ENCODE results near the gene GJA4. TPM values are rescaled to one million over a fixed set of nuclear protein-coding genes. Genes with fewer than 3 reads are reported as not detected.

GJA4 gene
- total RNA-seq, 1 experiment from 2014 or later = not detected

DNA sequence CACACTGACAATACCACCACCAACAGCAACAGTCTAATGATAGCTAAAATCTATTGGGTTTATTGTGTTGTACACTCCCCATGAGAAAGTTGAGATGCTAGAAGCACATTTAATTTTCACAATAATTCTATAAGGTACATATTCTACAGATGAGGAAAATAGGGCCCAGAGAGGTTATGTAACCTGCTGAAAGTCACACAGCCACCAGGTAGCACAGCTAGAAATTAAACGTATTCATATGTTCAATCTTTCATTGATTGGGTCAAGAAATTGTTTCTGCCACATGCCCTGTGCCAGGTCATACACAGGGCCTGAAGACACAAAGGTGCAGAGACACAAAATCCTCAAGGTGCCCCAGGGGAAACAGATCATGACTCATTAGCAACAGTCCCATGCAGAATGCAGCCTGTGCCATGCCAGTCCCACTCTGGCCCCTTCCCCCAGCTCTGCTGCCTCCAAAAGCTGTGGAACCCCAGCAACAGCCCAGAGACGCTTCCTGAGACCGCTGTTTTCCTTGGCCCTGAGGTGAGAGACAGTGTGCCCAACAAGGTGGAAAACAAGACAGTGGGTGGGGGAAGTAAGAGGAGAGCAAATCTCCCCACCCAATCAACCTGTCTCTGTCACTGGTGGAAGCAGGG, 32.1 kb downstream of the GJA4 start:
- BruUV-seq (replicated peaks) = no TSS peak
- no peaks in the 10 kb centered on the region for H3K9me2 ChIP-seq (ENCODE audit: insufficient read depth)
- H3K9ac ChIP-seq (ENCODE audit: low read length) = no peak overlapping the region
- no peak overlapping the region for H3K4me3 ChIP-seq (replicated peaks in 1 of 2; ENCODE audit: low read depth in 1 of 2, low read length in 2 of 2)
- no peak for DNase-seq (ENCODE audit: low read depth, low spot score)
- H3K4me1 ChIP-seq (ENCODE audit: control insufficient read depth in 1 of 2, insufficient read depth in 2 of 2, low read length in 2 of 2) = no peaks in the 10 kb centered on the region
- TF ChIP-seq EZH2 (IDR thresholded peaks at IDR 0.05) (no peak), FOSL1 (IDR thresholded peaks at IDR 0.05; ENCODE audit: low read depth) (no peak), TCF7L2 (IDR thresholded peaks at IDR 0.05; ENCODE audit: borderline replicate concordance, extremely low read depth, insufficient read depth, insufficient read length) (no peak), RAD21 (IDR thresholded peaks at IDR 0.05; ENCODE audit: low read depth) (no peak), SP1 (IDR thresholded peaks at IDR 0.05; ENCODE audit: low read depth) (no peak), ZFX (IDR thresholded peaks at IDR 0.05) (no peak), JUND (IDR thresholded peaks at IDR 0.05) (no peak), YY1 (IDR thresholded peaks at IDR 0.05; ENCODE audit: extremely low read depth, insufficient replicate concordance, low read depth, low read length) (no peak), POLR2AphosphoS5 (IDR thresholded peaks at IDR 0.05; ENCODE audit: low read depth, low read length) (no peak), ELF1 (IDR thresholded peaks at IDR 0.05; ENCODE audit: borderline replicate concordance, low read depth) (no peak), SRF (IDR thresholded peaks at IDR 0.05; ENCODE audit: low read depth) (no peak), EGR1 (IDR thresholded peaks at IDR 0.05; ENCODE audit: low read depth) (no peak), EZH2phosphoT487 (IDR thresholded peaks at IDR 0.05; ENCODE audit: borderline replicate concordance) (no peak), MAX (IDR thresholded peaks at IDR 0.05) (no peak), POLR2A (IDR thresholded peaks at IDR 0.05; ENCODE audit: borderline replicate concordance, extremely low read depth, insufficient read depth, insufficient read length) (no peak)
- TF ChIP-seq, protein P1, sequence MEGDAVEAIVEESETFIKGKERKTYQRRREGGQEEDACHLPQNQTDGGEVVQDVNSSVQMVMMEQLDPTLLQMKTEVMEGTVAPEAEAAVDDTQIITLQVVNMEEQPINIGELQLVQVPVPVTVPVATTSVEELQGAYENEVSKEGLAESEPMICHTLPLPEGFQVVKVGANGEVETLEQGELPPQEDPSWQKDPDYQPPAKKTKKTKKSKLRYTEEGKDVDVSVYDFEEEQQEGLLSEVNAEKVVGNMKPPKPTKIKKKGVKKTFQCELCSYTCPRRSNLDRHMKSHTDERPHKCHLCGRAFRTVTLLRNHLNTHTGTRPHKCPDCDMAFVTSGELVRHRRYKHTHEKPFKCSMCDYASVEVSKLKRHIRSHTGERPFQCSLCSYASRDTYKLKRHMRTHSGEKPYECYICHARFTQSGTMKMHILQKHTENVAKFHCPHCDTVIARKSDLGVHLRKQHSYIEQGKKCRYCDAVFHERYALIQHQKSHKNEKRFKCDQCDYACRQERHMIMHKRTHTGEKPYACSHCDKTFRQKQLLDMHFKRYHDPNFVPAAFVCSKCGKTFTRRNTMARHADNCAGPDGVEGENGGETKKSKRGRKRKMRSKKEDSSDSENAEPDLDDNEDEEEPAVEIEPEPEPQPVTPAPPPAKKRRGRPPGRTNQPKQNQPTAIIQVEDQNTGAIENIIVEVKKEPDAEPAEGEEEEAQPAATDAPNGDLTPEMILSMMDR (IDR thresholded peaks at IDR 0.05 in 2 of 3, conservative IDR thresholded peaks at IDR 0.05 in 1 of 3; ENCODE audit: borderline replicate concordance in 1 of 3, insufficient read depth in 1 of 3, low read depth in 2 of 3, low read length in 2 of 3) = no peak
- TF ChIP-seq, protein P2, sequence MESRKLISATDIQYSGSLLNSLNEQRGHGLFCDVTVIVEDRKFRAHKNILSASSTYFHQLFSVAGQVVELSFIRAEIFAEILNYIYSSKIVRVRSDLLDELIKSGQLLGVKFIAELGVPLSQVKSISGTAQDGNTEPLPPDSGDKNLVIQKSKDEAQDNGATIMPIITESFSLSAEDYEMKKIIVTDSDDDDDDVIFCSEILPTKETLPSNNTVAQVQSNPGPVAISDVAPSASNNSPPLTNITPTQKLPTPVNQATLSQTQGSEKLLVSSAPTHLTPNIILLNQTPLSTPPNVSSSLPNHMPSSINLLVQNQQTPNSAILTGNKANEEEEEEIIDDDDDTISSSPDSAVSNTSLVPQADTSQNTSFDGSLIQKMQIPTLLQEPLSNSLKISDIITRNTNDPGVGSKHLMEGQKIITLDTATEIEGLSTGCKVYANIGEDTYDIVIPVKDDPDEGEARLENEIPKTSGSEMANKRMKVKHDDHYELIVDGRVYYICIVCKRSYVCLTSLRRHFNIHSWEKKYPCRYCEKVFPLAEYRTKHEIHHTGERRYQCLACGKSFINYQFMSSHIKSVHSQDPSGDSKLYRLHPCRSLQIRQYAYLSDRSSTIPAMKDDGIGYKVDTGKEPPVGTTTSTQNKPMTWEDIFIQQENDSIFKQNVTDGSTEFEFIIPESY (IDR thresholded peaks at IDR 0.05; ENCODE audit: extremely low read depth, insufficient replicate concordance, low read length) = no peak
- TF ChIP-seq, protein P3, sequence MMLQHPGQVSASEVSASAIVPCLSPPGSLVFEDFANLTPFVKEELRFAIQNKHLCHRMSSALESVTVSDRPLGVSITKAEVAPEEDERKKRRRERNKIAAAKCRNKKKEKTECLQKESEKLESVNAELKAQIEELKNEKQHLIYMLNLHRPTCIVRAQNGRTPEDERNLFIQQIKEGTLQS (IDR thresholded peaks at IDR 0.05) = no peak
- no peaks in the 10 kb centered on the region for H3K36me3 ChIP-seq (ENCODE audit: control insufficient read depth in 1 of 2, insufficient read depth in 2 of 2, low read length in 2 of 2)
- H3K4me2 ChIP-seq (ENCODE audit: low read length) = no peak overlapping the region
- ChIA-PET RAD21 (ENCODE audit: low non-redundant PET in 1 of 2, low total read pairs in 2 of 2, uncharacterized antibody in 2 of 2, unreplicated experiment in 2 of 2) (no interaction called here), POLR2A (no interaction called here), CTCF (no interaction called here)
- ATAC-seq = no peak
- no peaks in the 10 kb centered on the region for H4K20me1 ChIP-seq (ENCODE audit: insufficient read depth)
- H3K79me2 ChIP-seq (ENCODE audit: insufficient read depth, low read length) = no peaks in the 10 kb centered on the region
- H3K27ac ChIP-seq (ENCODE audit: low read depth, low read length) = no peak overlapping the region
- intact Hi-C loops (cut with micrococcal nuclease) = no loop called here
- H2AFZ ChIP-seq (ENCODE audit: low read depth, low read length, poor library complexity, severe bottlenecking) = no peak overlapping the region
- H3K9me3 ChIP-seq (ENCODE audit: control insufficient read depth in 1 of 2, insufficient read depth in 1 of 2, low read depth in 1 of 2, low read length in 2 of 2) = no peaks in the 10 kb centered on the region
- peaks cover 6% of the 10 kb centered on the region; the same call in 1 of the 2 replicates for H3K27me3 ChIP-seq (ENCODE audit: insufficient read depth, low read length)
